ENCODE measurements around the gene CDKAL1.
"Not testable (repeated sequence)": the region's sequence is repeated elsewhere in the genome, so short reads cannot be mapped to it uniquely, and the experiment has no call there.

CDKAL1 gene

DNA sequence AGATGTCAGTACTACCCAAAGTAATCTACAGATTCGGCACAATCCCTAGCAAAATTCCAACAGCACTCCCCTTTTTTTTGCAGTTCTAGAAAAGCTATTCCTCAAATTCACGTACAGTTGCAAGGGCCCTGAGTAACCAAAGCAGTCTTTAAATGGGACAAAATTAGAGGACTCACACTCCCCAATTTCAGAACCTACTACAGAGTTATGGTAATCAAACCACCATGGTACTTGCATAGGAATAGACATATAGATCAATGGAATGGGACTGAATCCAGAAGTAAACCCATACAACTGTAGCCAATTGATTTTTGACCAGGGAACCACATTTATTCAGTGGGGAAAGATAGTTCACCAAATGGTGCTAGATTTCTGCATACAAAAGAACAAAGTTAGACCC is 350.8 kb downstream of the CDKAL1 start:
- DNase-seq = no peak

DNA sequence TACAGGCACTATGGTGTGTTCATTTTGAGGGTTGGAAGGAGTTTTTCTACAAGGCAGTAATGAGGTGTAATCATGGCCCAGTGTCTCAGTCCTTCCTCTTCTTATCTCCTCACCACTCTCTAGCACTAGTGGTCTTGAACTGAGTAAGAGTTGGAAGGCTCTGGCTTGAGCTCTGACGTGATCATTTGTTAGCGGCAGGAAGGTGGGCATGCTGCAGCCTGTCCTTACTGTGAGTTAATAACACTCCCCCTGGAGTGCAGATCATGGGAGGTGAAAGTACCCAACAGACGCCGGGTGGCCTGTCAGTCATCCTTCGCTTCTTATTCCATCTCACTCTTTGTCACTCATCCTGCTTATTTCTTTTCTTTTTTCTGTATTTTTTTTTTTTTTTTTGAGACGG is 356.9 kb downstream of the CDKAL1 start:
- DNase-seq = no peak

DNA sequence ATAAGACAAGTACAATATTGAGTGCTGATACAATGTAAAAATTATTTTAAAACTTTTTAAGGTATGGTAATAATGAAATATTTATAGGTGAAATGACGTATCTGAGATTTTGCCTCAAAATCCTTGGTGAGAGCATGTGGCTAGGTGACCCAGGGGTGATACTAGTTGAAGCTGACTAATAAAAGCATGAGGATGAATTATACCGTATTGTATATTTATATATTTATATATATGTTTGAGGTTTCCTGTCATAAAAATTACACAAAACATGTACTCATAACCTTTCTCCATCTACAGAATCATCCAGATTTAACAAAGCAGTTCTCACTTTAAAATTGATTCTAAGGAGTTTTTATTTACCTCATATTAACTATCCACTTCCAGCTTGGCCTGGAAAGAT is 358.1 kb downstream of the CDKAL1 start:
- DNase-seq = no peak

DNA sequence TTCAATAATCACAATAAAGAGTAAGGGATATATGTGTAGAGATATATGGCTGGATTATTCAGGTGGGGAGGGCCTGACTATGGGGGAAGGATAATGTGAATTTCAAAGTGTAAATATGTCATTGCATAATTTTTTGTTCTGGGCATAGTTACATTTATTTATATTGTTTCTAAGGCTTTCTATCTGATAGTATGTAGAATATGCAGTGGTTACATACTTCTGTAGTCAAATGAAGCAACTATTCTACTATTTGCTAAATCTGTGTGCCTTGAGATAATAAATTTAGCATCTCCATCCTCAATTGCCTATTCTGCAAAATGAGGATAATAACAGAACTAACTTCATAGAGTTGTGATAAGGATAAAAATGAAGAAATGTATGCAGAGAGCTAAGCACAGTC is 359.2 kb downstream of the CDKAL1 start:
- no peak for DNase-seq

- no peak for DNase-seq
Observed at GRCh38 chr6:20900389-20901160, 366.3 kb downstream of the CDKAL1 start.

DNA sequence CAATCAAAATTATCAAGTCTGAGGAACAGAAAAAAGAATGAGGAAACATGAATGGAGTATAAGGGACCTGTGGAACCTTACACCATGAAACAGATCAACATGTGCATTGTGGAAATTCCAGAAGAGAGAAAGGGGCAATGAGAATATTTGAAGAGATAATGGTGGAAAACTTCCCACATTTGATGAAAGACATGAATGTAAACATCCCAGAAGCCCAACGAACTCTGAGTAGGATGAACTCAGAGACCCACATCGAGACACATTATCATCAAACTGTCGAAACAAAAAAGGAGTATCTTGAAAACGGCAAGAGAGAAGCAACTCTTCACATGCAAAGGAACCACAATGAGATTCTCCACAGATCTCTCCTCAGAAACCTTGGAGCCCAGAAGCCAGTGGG is 371.1 kb downstream of the CDKAL1 start:
- DNase-seq = no peak

DNA sequence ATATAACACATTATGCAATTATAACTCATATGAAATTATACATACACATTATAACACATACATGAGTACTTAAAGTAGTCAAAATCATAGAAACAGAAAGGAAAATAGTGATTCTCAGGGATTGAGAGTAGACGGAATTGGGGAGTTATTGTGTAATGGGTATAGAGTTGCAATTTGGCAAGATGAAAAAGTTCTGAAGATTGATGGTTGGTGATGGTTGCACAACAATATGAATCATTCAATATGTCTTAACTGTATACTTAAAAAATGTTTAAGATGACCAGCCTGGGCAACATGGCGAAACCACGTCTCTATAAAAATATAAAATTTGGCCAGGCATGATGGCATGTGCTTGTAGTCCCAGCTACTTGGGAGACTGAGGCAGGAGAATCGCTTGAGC is 372.7 kb downstream of the CDKAL1 start:
- peak; percentile 53 for DNase-seq

GRCh38 chr6:20907486-20908071 is 373.3 kb downstream of the CDKAL1 start:
- DNase-seq = no peak

- no peak for DNase-seq
Observed at GRCh38 chr6:20909621-20910020, 375.4 kb downstream of the CDKAL1 start.

DNA sequence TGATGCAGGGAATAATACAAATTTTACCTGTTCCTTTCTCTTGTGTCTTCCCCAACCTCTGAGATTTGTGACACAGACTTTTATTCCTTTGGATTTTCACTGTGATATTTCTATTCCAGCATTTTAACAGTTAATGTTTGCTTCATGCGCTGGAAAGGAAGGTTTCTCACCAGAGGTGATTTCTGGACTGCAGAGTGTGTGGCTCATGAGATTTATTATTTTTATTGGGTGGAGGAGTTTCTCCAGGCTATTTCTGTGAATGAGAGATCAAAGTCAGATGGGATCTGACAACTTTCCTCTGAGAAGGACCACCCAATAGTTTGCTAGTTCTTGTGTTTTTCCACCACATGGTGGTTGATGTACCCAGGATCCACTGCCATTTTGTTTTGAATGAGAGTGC is 377.5 kb downstream of the CDKAL1 start:
- DNase-seq = no peak

DNA sequence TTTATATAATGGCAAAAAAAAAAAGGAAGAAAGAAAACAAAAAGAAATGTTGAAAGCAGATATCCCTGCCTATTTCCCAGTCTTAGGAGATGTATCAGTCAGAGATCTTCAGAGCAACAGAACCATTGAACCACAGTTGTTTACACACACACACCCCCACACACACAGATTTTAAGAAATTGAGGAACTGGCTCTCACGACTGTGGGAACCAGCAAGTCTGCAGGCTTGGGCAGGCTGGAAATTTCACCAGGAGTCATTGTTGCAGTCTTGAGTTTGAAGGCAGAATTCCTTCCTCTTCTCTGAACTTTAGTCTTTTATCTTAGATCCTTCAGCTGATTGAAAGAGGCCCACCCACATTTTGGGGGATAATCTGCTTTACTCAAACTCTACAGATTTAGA is 380.9 kb downstream of the CDKAL1 start:
- no peak for DNase-seq

DNA sequence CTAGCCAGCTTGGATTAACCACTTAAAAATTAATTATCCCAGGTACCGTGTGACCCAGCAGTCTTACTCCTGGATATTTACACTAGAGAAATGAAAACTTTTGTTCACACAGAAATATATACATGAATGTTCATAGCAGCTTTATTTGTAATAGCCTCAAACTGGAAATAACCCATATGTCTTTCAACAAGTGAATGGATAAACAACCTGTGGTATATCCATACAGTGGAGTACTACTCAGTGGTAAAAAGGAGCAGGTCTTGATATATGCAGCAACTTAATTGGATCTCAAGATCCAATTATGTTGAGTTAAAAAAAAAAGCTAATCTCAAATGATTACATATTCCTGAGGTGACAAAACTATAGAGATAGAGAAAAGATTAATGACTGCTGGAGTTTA is 381.4 kb downstream of the CDKAL1 start:
- no peak for DNase-seq

GRCh38 chr6:20916086-20916485 is 381.8 kb downstream of the CDKAL1 start:
- DNase-seq = peak; percentile 11

DNA sequence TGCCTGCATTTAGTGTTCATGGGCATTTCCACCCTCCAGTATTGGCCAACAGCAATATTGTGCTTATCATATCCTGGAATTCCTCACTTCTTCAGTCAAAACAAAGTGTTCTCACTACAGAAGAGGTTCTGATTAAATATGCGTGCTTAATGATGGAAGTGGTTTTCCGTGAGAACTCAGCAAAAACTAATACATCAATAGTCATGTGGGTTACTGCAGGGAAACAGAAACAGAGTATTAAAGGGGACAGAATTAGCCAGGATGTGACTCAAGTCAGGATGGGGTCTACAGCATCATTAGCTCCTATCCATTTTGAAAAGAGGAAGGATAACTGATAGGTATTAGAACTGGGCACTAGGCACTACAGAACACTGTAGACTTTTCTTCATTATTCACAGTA is 384.6 kb downstream of the CDKAL1 start:
- no peak for DNase-seq

DNA sequence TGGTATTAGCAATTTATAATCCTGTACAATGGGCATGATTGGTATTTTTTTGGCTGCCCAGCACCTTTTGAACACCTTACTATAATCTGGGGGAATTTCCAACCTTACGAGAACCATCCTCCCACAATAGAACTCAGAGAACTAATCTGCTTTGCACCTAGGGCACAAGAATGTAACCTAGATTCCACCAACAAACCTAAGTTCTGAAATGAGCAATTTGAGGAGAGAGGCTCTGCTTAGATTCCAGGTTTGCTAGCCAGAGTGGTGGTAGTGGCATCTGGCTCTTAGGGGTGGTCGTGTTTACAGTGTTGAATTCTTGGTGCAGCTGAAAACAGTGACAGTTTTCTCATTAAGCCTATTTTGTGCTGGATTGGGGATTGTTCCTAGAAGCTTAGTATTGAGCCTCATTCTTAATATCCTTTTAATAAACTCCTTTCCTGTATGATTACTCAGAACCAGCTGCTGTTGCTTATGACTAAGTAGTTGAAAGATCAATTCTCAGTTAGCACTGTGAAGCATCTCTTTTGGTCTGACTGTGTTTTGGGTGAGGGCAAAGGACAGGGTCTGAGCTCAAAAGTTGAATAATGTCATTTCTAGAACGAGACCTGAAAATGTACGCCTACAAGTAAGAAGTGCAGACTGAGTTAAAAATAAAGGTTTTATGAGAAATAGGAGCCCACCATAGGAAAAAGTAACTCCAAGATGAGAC is 385.6 kb downstream of the CDKAL1 start:
- no peak for DNase-seq

- no peak for DNase-seq
Observed at GRCh38 chr6:20921578-20921977, 387.3 kb downstream of the CDKAL1 start.

- DNase-seq = no peak
Observed at GRCh38 chr6:20922743-20923142, 388.5 kb downstream of the CDKAL1 start.

DNA sequence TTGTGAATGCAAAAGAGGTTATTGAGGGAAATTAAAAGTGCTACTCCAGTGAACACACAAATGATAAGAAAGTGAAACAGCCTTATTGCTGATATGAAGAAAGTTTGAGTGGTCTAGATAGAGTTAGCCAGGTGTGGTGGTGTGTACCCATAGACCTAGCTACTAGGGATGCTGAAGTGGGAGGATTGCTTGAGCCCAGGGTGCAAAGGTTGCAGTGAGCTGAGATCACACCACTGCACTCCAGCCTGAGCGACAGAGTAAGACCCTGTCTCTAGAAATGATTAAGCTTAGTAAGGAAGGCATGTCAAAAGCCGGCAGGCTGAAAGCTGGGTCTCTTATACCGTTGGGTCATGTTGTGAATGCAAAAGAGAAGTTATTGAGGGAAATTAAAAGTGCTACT is 389.8 kb downstream of the CDKAL1 start:
- not testable (repeated sequence) for DNase-seq

GRCh38 chr6:20924911-20925543 is 390.8 kb downstream of the CDKAL1 start:
- DNase-seq = no peak

- DNase-seq = no peak
Observed at GRCh38 chr6:20927130-20927860, 393.0 kb downstream of the CDKAL1 start.

GRCh38 chr6:20929283-20929682 is 395.0 kb downstream of the CDKAL1 start:
- DNase-seq = no peak

DNA sequence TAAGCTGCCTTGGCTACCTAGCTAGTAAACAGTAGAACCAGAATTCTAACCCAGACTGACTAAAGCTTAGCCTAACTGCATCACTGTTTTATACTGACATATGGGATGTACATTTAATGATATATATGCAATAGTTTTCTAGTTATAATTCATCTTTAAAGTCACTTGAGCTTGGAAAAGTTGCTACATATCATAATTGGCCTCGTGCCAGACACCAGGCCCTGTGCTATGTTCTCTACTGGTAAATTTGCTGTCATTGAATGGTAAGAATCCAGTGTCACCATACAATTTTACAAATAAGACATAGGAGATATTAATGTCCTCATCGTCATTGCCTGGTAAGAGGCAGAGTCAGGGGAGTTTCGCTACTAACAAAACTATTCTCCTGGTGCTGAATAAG is 396.8 kb downstream of the CDKAL1 start:
- DNase-seq = no peak

DNA sequence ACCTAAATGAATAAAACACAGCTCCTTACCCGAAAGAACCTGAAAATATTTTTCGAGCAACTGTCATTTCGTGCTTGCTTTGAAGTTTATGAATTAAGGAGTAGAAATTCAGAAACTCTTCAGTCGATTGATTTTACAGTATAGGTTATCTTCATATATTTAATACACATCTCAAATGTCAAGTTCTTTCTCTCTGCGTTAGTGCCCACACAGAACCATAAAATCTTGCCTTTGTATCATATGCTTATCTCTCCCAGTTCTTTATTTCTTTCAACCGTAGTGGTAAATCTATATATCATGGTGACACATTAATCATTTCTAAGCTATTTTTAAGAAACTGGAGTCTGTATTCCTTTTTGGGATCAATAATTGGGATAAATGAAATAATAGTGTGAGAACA is 397.5 kb downstream of the CDKAL1 start:
- no peak for DNase-seq

Data from fibroblast of skin of scalp (primary cell).